ENCODE results near the gene ABCD3.
"Not testable (repeated sequence)": the region's sequence is repeated elsewhere in the genome, so short reads cannot be mapped to it uniquely, and the experiment has no call there.

Gene ABCD3

DNA sequence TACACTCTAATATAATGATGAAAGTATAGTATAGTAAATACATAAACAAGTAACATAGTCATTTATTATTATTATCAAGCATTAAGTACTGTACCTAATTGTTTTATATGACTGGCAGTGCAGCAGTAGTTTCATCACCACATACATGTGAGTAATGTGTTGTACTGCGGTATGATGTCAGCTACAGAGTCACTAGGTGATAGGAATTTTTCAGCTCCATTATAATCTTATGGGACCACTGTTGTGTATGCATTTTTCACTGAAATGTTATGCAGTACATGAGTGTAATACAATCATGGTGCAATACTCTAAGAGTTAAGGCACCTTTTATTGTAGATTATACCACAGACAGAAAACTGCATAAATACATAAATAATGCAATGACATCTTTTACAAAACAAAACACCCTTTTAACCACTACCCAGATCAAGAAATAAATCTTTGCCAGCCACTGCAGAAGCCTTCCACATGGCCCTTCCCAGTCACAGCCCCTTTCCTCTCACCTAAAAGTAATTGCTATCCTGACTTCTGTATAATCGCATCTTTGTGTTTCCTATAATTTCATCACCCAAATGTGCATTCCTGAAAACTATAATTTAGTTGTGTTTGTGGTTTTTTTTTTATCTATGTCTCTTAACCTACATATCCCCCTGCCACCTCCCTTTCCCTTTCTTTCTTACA lies 16.3 kb downstream of the ABCD3 start:
- Histone ChIP-seq H3K36me3 (ENCODE audit: control insufficient read depth in 2 of 2, insufficient read depth in 2 of 2, low read length in 2 of 2) (no peaks in the 10 kb centered on the region), H3K9me3 (ENCODE audit: control insufficient read depth in 2 of 2, low read length in 2 of 2) (no peaks in the 10 kb centered on the region), H3K27ac (ENCODE audit: low read length) (no peak overlapping the region), H3K4me3 (ENCODE audit: low read length in 2 of 2) (no peak overlapping the region), H3K27me3 (ENCODE audit: control insufficient read depth in 1 of 2, insufficient read depth in 2 of 2, low read length in 2 of 2) (no peaks in the 10 kb centered on the region), H3K4me1 (ENCODE audit: control insufficient read depth, insufficient read depth, low read length) (no peaks in the 10 kb centered on the region), H3K9ac (ENCODE audit: low read length in 2 of 2) (no peak overlapping the region)

DNA sequence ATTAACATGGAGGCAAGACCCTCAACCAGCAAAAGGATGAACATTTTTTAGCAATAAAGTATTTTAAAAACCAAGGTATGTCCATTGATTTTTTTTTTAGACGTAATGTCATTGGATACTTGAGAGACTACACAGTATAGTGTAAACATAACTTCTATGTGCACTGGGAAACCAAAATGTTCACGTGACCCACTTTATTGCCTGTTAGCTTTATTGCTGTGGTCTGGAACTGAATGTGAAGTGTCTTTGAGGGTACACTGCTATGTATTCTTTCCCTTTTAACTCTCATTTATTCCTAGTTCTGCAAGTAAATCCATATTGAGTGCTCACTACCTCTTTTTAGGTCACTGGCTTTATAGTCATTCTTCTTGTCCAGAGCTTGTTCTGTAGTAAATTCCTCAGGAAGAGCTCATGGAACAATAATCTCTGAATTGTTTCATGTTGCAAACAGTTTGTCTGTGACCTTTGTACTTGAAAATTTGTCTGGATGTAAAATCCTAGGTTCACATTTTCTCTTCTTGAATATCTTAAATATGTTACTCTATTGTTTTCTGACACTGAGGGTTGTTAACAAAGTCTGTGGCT lies 20.6 kb downstream of the ABCD3 start:
- no peaks in the 10 kb centered on the region for H3K9me3 ChIP-seq (ENCODE audit: control insufficient read depth in 2 of 2, low read length in 2 of 2)
- no peaks in the 10 kb centered on the region for H3K4me1 ChIP-seq (ENCODE audit: control insufficient read depth, insufficient read depth, low read length)
- no peaks in the 10 kb centered on the region for H3K36me3 ChIP-seq (ENCODE audit: control insufficient read depth in 2 of 2, insufficient read depth in 2 of 2, low read length in 2 of 2)
- no peak overlapping the region for H3K4me3 ChIP-seq (ENCODE audit: low read length in 2 of 2)
- no peak overlapping the region for H3K27ac ChIP-seq (ENCODE audit: low read length)
- H3K27me3 ChIP-seq (ENCODE audit: control insufficient read depth in 1 of 2, insufficient read depth in 2 of 2, low read length in 2 of 2): no peaks in the 10 kb centered on the region
- H3K9ac ChIP-seq (ENCODE audit: low read length in 2 of 2): no peak overlapping the region

DNA sequence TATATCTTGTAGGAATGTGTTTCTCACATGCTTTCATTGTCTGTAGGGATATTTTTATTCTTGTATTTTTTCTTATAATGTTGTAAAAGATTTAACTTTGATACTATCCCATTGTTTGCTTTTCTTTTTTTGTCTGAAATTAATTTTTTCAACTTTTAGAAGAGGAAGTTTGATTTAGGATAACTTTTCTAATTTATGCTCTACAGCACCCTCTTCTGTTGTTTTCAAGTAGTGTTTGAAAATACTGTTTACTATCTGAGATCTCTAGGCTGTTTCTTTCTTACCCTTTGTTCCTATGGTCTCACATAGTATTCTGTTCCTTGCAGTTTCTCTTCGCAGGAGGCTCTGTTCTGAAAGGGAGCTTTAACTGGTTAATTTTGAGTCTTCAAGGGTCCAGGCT lies 21.9 kb downstream of the ABCD3 start:
- Histone ChIP-seq H3K9ac (ENCODE audit: low read length in 2 of 2) (no peak overlapping the region), H3K9me3 (ENCODE audit: control insufficient read depth in 2 of 2, low read length in 2 of 2) (no peaks in the 10 kb centered on the region), H3K4me1 (ENCODE audit: control insufficient read depth, insufficient read depth, low read length) (no peaks in the 10 kb centered on the region), H3K27me3 (ENCODE audit: control insufficient read depth in 1 of 2, insufficient read depth in 2 of 2, low read length in 2 of 2) (no peaks in the 10 kb centered on the region), H3K4me3 (ENCODE audit: low read length in 2 of 2) (no peak overlapping the region), H3K36me3 (ENCODE audit: control insufficient read depth in 2 of 2, insufficient read depth in 2 of 2, low read length in 2 of 2) (no peaks in the 10 kb centered on the region), H3K27ac (ENCODE audit: low read length) (no peak overlapping the region)

DNA sequence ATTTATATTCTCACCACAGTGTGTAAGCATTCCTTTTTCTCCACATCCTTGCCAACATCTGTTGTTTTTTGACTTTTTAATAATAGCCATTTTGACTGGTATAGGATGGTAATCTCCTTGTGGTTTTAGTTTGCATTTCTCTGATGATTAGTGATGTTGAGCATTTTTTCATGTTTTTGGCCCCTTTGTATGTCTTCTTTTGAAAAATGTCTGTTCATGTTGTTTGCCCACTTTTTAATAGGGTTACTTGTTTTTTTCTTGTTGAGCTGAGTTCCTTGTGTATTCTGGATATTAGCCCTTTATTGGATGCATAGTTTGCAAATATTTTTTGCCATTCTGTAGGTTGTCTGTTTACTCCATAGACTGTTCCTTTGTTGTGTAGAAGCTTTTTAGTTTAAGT lies 24.9 kb downstream of the ABCD3 start:
- not testable (repeated sequence) for H3K27ac ChIP-seq (ENCODE audit: low read length); H3K4me3 ChIP-seq (ENCODE audit: low read length in 2 of 2); H3K9me3 ChIP-seq (ENCODE audit: control insufficient read depth in 2 of 2, low read length in 2 of 2); H3K4me1 ChIP-seq (ENCODE audit: control insufficient read depth, insufficient read depth, low read length); H3K27me3 ChIP-seq (ENCODE audit: control insufficient read depth in 1 of 2, insufficient read depth in 2 of 2, low read length in 2 of 2); H3K9ac ChIP-seq (ENCODE audit: low read length in 2 of 2); H3K36me3 ChIP-seq (ENCODE audit: control insufficient read depth in 2 of 2, insufficient read depth in 2 of 2, low read length in 2 of 2)

DNA sequence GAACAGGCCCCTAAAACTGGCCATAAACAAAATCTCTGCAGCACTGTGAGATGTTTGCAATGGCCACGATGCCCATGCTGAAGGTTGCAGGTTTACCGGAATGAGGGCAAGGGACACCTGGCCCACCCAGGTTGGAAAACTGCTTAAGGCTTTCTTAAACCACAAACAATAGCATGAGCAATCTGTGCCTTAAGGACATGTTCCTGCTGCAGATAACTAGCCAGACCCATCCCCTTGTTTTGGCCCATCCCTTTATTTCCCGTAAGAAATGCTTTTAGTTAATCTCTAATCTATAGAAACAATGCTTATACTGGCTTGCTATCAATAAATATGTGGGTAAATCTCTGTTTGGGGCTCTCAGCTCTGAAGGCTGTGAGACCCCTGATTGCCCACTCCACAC lies 26.6 kb downstream of the ABCD3 start:
- H3K4me1 ChIP-seq (ENCODE audit: control insufficient read depth, insufficient read depth, low read length); H3K9me3 ChIP-seq (ENCODE audit: control insufficient read depth in 2 of 2, low read length in 2 of 2); H3K36me3 ChIP-seq (ENCODE audit: control insufficient read depth in 2 of 2, insufficient read depth in 2 of 2, low read length in 2 of 2); H3K27ac ChIP-seq (ENCODE audit: low read length); H3K4me3 ChIP-seq (ENCODE audit: low read length in 2 of 2); H3K9ac ChIP-seq (ENCODE audit: low read length in 2 of 2); H3K27me3 ChIP-seq (ENCODE audit: control insufficient read depth in 1 of 2, insufficient read depth in 2 of 2, low read length in 2 of 2): not testable (repeated sequence)

DNA sequence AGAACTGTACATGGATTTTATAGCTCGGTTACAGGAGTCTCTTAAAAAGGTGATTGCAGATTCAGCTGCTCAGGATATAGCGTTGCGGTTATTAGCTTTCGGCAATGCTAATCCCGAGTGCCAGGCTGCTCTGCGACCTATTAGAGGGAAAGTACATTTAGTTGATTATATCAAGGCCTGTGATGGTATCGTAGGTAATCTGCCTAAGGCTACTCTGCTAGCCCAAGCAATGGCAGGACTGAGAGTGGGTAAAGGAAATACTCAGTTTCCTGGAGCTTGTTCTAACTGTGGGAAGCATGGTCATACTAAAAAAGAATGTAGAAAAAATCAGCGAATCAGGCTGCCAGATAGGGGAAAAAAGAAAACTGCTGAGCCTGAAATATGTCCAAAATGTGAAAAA lies 27.5 kb downstream of the ABCD3 start:
- not testable (repeated sequence) for H3K27ac ChIP-seq (ENCODE audit: low read length); H3K4me3 ChIP-seq (ENCODE audit: low read length in 2 of 2); H3K27me3 ChIP-seq (ENCODE audit: control insufficient read depth in 1 of 2, insufficient read depth in 2 of 2, low read length in 2 of 2); H3K9ac ChIP-seq (ENCODE audit: low read length in 2 of 2); H3K4me1 ChIP-seq (ENCODE audit: control insufficient read depth, insufficient read depth, low read length)
- Histone ChIP-seq H3K36me3 (ENCODE audit: control insufficient read depth in 2 of 2, insufficient read depth in 2 of 2, low read length in 2 of 2) (peaks cover 5 to 12% of the 10 kb centered on the region in 2 donors), H3K9me3 (ENCODE audit: control insufficient read depth in 2 of 2, low read length in 2 of 2) (peaks cover 2 to 12% of the 10 kb centered on the region in 2 donors)

DNA sequence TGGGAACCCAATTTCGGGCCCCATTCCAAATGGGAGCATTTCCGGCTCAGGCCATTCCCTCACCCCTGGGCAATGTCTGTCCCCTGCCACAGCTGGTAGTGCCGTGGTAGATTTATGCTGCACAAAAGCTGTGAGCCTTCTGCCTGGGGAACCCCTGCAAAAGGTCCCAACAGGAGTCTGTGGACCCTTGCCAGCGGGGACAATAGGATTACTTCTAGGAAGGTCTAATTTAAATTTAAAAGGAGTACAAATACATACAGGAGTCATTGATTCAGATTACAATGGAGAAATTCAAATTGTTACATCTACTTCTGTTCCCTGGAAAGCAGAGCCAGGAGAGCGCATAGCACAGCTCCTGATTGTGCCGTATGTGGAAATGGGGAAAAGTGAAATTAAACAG lies 28.0 kb downstream of the ABCD3 start:
- H3K9me3 ChIP-seq (ENCODE audit: control insufficient read depth in 2 of 2, low read length in 2 of 2): peaks cover 2 to 12% of the 10 kb centered on the region in 2 donors
- not testable (repeated sequence) for H3K27ac ChIP-seq (ENCODE audit: low read length)

DNA sequence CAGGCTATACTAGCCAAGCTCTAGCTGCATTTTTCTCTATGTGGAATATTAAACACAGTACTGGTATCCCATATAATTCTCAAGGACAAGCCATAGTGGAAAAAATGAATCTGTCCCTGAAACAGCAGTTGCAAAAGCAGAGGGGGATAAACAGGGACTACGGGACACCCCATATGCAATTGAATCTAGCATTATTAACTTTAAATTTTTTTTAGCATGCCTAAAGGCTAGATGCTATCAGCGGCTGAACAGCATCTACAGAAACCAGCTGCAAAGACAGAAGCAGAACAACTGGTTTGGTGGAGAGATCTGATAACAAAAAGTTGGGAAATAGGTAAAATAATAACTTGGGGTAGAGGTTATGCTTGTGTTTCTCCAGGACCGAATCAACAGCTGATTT lies 30.6 kb downstream of the ABCD3 start:
- Histone ChIP-seq H3K9me3 (ENCODE audit: control insufficient read depth in 2 of 2, low read length in 2 of 2) (peaks cover 2 to 12% of the 10 kb centered on the region in 2 donors), H3K36me3 (ENCODE audit: control insufficient read depth in 2 of 2, insufficient read depth in 2 of 2, low read length in 2 of 2) (peaks cover 5 to 12% of the 10 kb centered on the region in 2 donors)
- not testable (repeated sequence) for H3K27me3 ChIP-seq (ENCODE audit: control insufficient read depth in 1 of 2, insufficient read depth in 2 of 2, low read length in 2 of 2); H3K27ac ChIP-seq (ENCODE audit: low read length); H3K4me3 ChIP-seq (ENCODE audit: low read length in 2 of 2); H3K9ac ChIP-seq (ENCODE audit: low read length in 2 of 2); H3K4me1 ChIP-seq (ENCODE audit: control insufficient read depth, insufficient read depth, low read length)

More for the DNA sequence above, 28.0 kb downstream of the ABCD3 start:
- not testable (repeated sequence) for H3K27me3 ChIP-seq (ENCODE audit: control insufficient read depth in 1 of 2, insufficient read depth in 2 of 2, low read length in 2 of 2); H3K9ac ChIP-seq (ENCODE audit: low read length in 2 of 2); H3K4me1 ChIP-seq (ENCODE audit: control insufficient read depth, insufficient read depth, low read length); H3K4me3 ChIP-seq (ENCODE audit: low read length in 2 of 2)
- peaks cover 5 to 12% of the 10 kb centered on the region in 2 donors for H3K36me3 ChIP-seq (ENCODE audit: control insufficient read depth in 2 of 2, insufficient read depth in 2 of 2, low read length in 2 of 2)

DNA sequence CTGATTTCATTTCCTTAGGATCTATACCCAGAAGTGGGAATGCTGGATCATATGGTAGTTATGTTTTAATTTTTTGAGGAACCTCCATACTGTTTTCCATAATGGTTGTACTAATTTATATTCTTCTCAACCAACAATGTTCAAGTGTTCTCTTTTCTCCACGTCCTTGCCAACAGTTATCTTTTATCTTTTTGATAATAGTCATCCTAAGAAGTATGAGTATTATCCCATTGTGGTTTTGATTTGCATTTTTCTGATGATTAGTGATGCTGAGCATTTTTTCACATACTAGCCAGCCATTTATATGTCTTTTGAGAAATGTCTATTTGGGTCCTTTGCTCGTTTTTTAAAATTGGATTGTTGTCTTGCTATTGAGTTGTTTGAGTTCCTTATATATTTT lies 38.5 kb downstream of the ABCD3 start:
- Histone ChIP-seq H3K27ac (ENCODE audit: low read length) (no peak overlapping the region), H3K4me1 (ENCODE audit: control insufficient read depth, insufficient read depth, low read length) (no peaks in the 10 kb centered on the region), H3K36me3 (ENCODE audit: control insufficient read depth in 2 of 2, insufficient read depth in 2 of 2, low read length in 2 of 2) (peaks cover 2 to 4% of the 10 kb centered on the region in 2 donors), H3K9me3 (ENCODE audit: control insufficient read depth in 2 of 2, low read length in 2 of 2) (no peaks in the 10 kb centered on the region), H3K4me3 (ENCODE audit: low read length in 2 of 2) (no peak overlapping the region), H3K9ac (ENCODE audit: low read length in 2 of 2) (no peak overlapping the region), H3K27me3 (ENCODE audit: control insufficient read depth in 1 of 2, insufficient read depth in 2 of 2, low read length in 2 of 2) (no peaks in the 10 kb centered on the region)

DNA sequence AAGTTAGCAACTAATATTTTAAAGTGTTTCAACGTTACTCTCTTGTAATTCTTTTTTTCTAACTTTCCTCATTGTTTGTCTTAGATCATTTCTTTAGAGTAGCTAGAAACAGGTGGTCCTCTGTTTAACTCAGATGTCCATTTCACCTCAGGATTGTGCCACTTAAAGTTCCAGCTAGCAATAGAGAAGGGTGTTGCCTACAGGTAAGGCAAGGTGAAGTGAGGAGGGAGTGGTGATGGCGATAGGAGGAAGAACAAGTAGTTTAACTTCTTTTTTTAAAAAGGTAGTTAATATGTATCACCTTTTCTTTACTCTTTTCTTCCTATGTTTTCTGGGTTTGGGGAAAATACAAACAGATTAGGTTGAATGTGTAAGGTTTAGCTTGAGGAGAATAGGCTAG lies 44.4 kb downstream of the ABCD3 start:
- H3K27me3 ChIP-seq (ENCODE audit: control insufficient read depth in 1 of 2, insufficient read depth in 2 of 2, low read length in 2 of 2): no peaks in the 10 kb centered on the region
- no peak overlapping the region for H3K4me3 ChIP-seq (ENCODE audit: low read length in 2 of 2)
- no peaks in the 10 kb centered on the region for H3K4me1 ChIP-seq (ENCODE audit: control insufficient read depth, insufficient read depth, low read length)
- no peak overlapping the region for H3K9ac ChIP-seq (ENCODE audit: low read length in 2 of 2)
- H3K36me3 ChIP-seq (ENCODE audit: control insufficient read depth in 2 of 2, insufficient read depth in 2 of 2, low read length in 2 of 2): peaks cover 7 to 8% of the 10 kb centered on the region in 2 donors
- no peaks in the 10 kb centered on the region for H3K9me3 ChIP-seq (ENCODE audit: control insufficient read depth in 2 of 2, low read length in 2 of 2)
- H3K27ac ChIP-seq (ENCODE audit: low read length): no peak overlapping the region

DNA sequence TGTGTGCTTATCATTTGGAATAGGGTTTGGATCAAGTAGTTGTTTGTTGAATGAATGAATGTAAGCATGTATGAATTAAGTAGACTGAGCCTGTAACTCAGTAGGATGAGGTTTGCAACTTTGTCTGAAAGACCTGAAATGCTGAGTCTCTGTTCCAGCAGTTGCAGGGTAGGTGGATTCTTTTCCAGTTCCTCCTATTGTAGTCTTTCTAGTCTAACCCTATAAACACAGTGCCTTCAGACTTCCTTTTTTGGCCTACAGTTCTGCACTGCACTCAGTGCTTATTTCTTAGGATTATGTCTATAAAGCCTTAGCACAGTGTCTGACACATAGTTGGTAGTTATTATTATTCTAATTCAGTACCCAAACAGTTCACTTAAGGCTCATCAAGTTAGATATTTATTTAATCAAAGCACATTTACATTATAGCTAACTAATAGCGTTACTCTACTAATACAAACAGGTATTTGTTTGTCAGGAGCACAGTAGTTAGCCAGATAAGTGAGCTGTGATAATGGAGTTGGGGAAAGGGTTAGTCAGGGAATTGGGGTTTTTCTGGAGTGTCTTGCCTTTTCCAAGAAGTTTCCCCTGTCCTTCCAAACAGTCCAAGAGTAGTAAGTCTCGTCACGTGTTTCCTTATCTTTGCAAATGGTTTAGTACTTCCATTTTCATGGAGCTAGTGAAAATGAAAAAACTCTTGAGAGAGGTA lies 45.0 kb downstream of the ABCD3 start:
- H3K36me3 ChIP-seq (ENCODE audit: control insufficient read depth in 2 of 2, insufficient read depth in 2 of 2, low read length in 2 of 2): peaks cover 4% of the 10 kb centered on the region in 2 donors
- no peak overlapping the region for H3K9ac ChIP-seq (ENCODE audit: low read length in 2 of 2)
- no peaks in the 10 kb centered on the region for H3K27me3 ChIP-seq (ENCODE audit: control insufficient read depth in 1 of 2, insufficient read depth in 2 of 2, low read length in 2 of 2)
- no peaks in the 10 kb centered on the region for H3K9me3 ChIP-seq (ENCODE audit: control insufficient read depth in 2 of 2, low read length in 2 of 2)
- H3K27ac ChIP-seq (ENCODE audit: low read length): no peak overlapping the region
- H3K4me3 ChIP-seq (ENCODE audit: low read length in 2 of 2): no peak overlapping the region
- no peaks in the 10 kb centered on the region for H3K4me1 ChIP-seq (ENCODE audit: control insufficient read depth, insufficient read depth, low read length)
